Activated CD8-positive, alpha-beta memory T cell treated with anti-CD3 and anti-CD28 coated beads, Interleukin-2, amount 50 U/mL, for 48 hours (primary cell): ENCODE results near the gene CBLIF.
"Not testable (repeated sequence)": the region's sequence is repeated elsewhere in the genome, so short reads cannot be mapped to it uniquely, and the experiment has no call there.

ENCODE experiments used
- DNase-seq: peaks from one replicate; pipeline ENCODE4 v3.0.0-alpha.2; 2020

CBLIF gene

GRCh38 chr11:59845399-59845798, at the start of gene CBLIF:
CBLIF (minus strand) TSS chr11:59845499; CDS start chr11:59845453, 46 bp downstream.
- DNase-seq = no peak

- DNase-seq = no peak
These were observed 49.3 kb upstream of the CBLIF start for GRCh38 chr11:59894616-59895015.

- DNase-seq = no peak
These were observed 46.5 kb upstream of the CBLIF start for GRCh38 chr11:59891781-59892181.

GRCh38 chr11:59887156-59887555, 41.9 kb upstream of the CBLIF start:
- not testable (repeated sequence) for DNase-seq

GRCh38 chr11:59883597-59883996, 38.3 kb upstream of the CBLIF start:
- no peak for DNase-seq

GRCh38 chr11:59879567-59879966, 34.3 kb upstream of the CBLIF start:
- no peak for DNase-seq

GRCh38 chr11:59878575-59878974, 33.3 kb upstream of the CBLIF start, which contains the start of gene OOSP3:
OOSP3 (plus strand) TSS chr11:59878782; CDS start chr11:59878809, 27 bp downstream.
- no peak for DNase-seq

- DNase-seq = no peak
These were observed 32.5 kb upstream of the CBLIF start for GRCh38 chr11:59877784-59878183.

- DNase-seq = no peak
These were observed 32.0 kb upstream of the CBLIF start for GRCh38 chr11:59877325-59877724.

- no peak for DNase-seq
These were observed 30.7 kb upstream of the CBLIF start for GRCh38 chr11:59875856-59876519.

GRCh38 chr11:59872076-59872475, 26.8 kb upstream of the CBLIF start:
- no peak for DNase-seq

GRCh38 chr11:59867946-59868345, 22.6 kb upstream of the CBLIF start:
- DNase-seq = no peak

- no peak for DNase-seq
These were observed 21.5 kb upstream of the CBLIF start for GRCh38 chr11:59866836-59867235.

GRCh38 chr11:59866397-59866796, 21.1 kb upstream of the CBLIF start, which contains the start of gene TCN1:
TCN1 (minus strand) TSS chr11:59866487; CDS start chr11:59866470, 17 bp downstream.
- DNase-seq = no peak

GRCh38 chr11:59865031-59865430, 19.7 kb upstream of the CBLIF start:
- no peak for DNase-seq

- no peak for DNase-seq
These were observed 17.0 kb upstream of the CBLIF start for GRCh38 chr11:59862252-59862651.

- no peak for DNase-seq
These were observed 14.4 kb upstream of the CBLIF start for GRCh38 chr11:59859673-59860072.

- no peak for DNase-seq
These were observed 12.4 kb upstream of the CBLIF start for GRCh38 chr11:59857439-59858434.

GRCh38 chr11:59854871-59855270, 9.6 kb upstream of the CBLIF start:
- no peak for DNase-seq

GRCh38 chr11:59851416-59851815, 6.1 kb upstream of the CBLIF start:
- not testable (repeated sequence) for DNase-seq

- DNase-seq = not testable (repeated sequence)
These were observed 4.3 kb upstream of the CBLIF start for GRCh38 chr11:59849551-59849950.

- no peak for DNase-seq
These were observed 3.8 kb upstream of the CBLIF start for GRCh38 chr11:59849129-59849528.

- DNase-seq = not testable (repeated sequence)
These were observed 3.1 kb upstream of the CBLIF start for GRCh38 chr11:59848439-59848838.

GRCh38 chr11:59847626-59848025, 2.3 kb upstream of the CBLIF start:
- DNase-seq = no peak
